HG02840 (cell line): ENCODE measurements around the gene ITGBL1.
"Not testable (repeated sequence)": the region's sequence is repeated elsewhere in the genome, so short reads cannot be mapped to it uniquely, and the experiment has no call there.

Experiments
- ATAC-seq: cut with Tn5 transposase; IDR thresholded peaks from one replicate; pipeline ENCODE4 v1.9.1; 2021; ENCODE audit warnings: mild to moderate bottlenecking, moderate library complexity, moderate number of reproducible peaks; ENCODE audit not compliant: unreplicated experiment, low FRiP score

ITGBL1 gene

GRCh38 chr13:101511161-101511560, 58.7 kb downstream of the ITGBL1 start:
- ATAC-seq: no peak

- ATAC-seq: no peak
Measured at GRCh38 chr13:101511766-101512165, 59.3 kb downstream of the ITGBL1 start.

- ATAC-seq: no peak
Measured at GRCh38 chr13:101512650-101513049, 60.2 kb downstream of the ITGBL1 start.

- no peak for ATAC-seq
Measured at GRCh38 chr13:101514100-101514499, 61.6 kb downstream of the ITGBL1 start.

GRCh38 chr13:101514695-101515275, 62.3 kb downstream of the ITGBL1 start:
- no peak for ATAC-seq

GRCh38 chr13:101515504-101515903, 63.0 kb downstream of the ITGBL1 start:
- ATAC-seq: no peak

GRCh38 chr13:101516262-101516661, 63.8 kb downstream of the ITGBL1 start:
- no peak for ATAC-seq

GRCh38 chr13:101520672-101521071, 68.2 kb downstream of the ITGBL1 start:
- no peak for ATAC-seq

- ATAC-seq: no peak
Measured at GRCh38 chr13:101521371-101521770, 68.9 kb downstream of the ITGBL1 start.

- no peak for ATAC-seq
Measured at GRCh38 chr13:101522607-101523006, 70.1 kb downstream of the ITGBL1 start.

GRCh38 chr13:101523154-101524131, 71.0 kb downstream of the ITGBL1 start:
- ATAC-seq: no peak

GRCh38 chr13:101527130-101527529, 74.7 kb downstream of the ITGBL1 start:
- no peak for ATAC-seq

- no peak for ATAC-seq
Measured at GRCh38 chr13:101529422-101529821, 76.9 kb downstream of the ITGBL1 start.

GRCh38 chr13:101530293-101530692, 77.8 kb downstream of the ITGBL1 start:
- ATAC-seq: no peak

- no peak for ATAC-seq
Measured at GRCh38 chr13:101535192-101535746, 82.8 kb downstream of the ITGBL1 start.

GRCh38 chr13:101536079-101536478, 83.6 kb downstream of the ITGBL1 start:
- no peak for ATAC-seq

GRCh38 chr13:101544544-101544943, 92.1 kb downstream of the ITGBL1 start:
- ATAC-seq: not testable (repeated sequence)

GRCh38 chr13:101544979-101545378, 92.5 kb downstream of the ITGBL1 start:
- no peak for ATAC-seq

GRCh38 chr13:101545521-101545920, 93.0 kb downstream of the ITGBL1 start:
- no peak for ATAC-seq

GRCh38 chr13:101552286-101552685, 99.8 kb downstream of the ITGBL1 start:
- no peak for ATAC-seq

- ATAC-seq: no peak
Measured at GRCh38 chr13:101552786-101553185, 100.3 kb downstream of the ITGBL1 start.
